Peyer's patch (tissue), 4 donors: ENCODE data around the gene UBIAD1. TPM values are rescaled to one million over a fixed set of nuclear protein-coding genes. Genes with fewer than 3 reads are reported as not detected.

Experiments used
- DNase-seq, 3 donors: peaks; one replicate each; pipeline ENCODE4 v3.0.0-alpha.2; 2017 to 2019
- H3K27ac ChIP-seq, 4 donors: fragments of 200-600 bp; sonication (generic); one replicate each; pipeline ENCODE4 v1.5.1; 2016 to 2019
- H3K27me3 ChIP-seq, 2 donors: fragments of 200-600 bp; sonication (generic); one replicate each; pipeline ENCODE4 v1.5.1; 2019
- H3K36me3 ChIP-seq, 3 donors: fragments of 200-600 bp; sonication (generic); one replicate each; pipeline ENCODE4 v1.5.1; 2016 to 2019
- H3K4me1 ChIP-seq, 4 donors: fragments of 200-600 bp; sonication (generic); one replicate each; pipeline ENCODE4 v1.5.1; 2016 to 2019
- H3K4me3 ChIP-seq, 4 donors: fragments of 200-600 bp; sonication (generic); 1 replicate in 3 of 4; 2 replicates in 1 of 4; pipeline ENCODE4 v1.5.1; 2016 to 2019; ENCODE audit warnings: mild to moderate bottlenecking in 1 of 4
- H3K9me3 ChIP-seq, 4 donors: fragments of 200-600 bp; sonication (generic); one replicate each; pipeline ENCODE4 v1.5.1; 2016 to 2019; ENCODE audit warnings: mild to moderate bottlenecking in 1 of 4
- CTCF ChIP-seq, 6 experiments: fragments of 450-650 bp in 4 of 6; fragments of 200-600 bp in 2 of 6; sonication (generic) in 1 of 6; IDR thresholded peaks; one replicate each; pipeline ENCODE4 v1.5.1; 2017 to 2019; ENCODE audit warnings: antibody characterized with exemption in 6 of 6, mild to moderate bottlenecking in 3 of 6, moderate library complexity in 1 of 6
- POLR2A ChIP-seq, 2 donors: fragments of 450-650 bp; IDR thresholded peaks; one replicate each; pipeline ENCODE4 v1.5.1; 2017; ENCODE audit warnings: antibody characterized with exemption in 2 of 2, mild to moderate bottlenecking in 2 of 2, moderate library complexity in 2 of 2
- total RNA-seq, 4 donors: library from RNA; depleted of rRNA; stranded (reverse); fragments of >200 nt; gene quantifications; one replicate each; pipeline ENCODE4 v1.1.0, GENCODE V29; 2016

UBIAD1 gene
- total RNA-seq, 4 donors from 2014 or later, result 7.5 to 18.2 (median 12.4) TPM

GRCh38 chr1:11308699-11309224 is 35.8 kb downstream of the UBIAD1 start:
- no peak overlapping the region for H3K27ac ChIP-seq
- H3K4me3 ChIP-seq, result no peak overlapping the region
- H3K36me3 ChIP-seq, result no peaks in the 10 kb centered on the region
- TF ChIP-seq POLR2A (IDR thresholded peaks at IDR 0.05) (no peak), CTCF (IDR thresholded peaks at IDR 0.05) (no peak)
- no peaks in the 10 kb centered on the region for H3K27me3 ChIP-seq
- no peaks in the 10 kb centered on the region for H3K9me3 ChIP-seq
- no peaks in the 10 kb centered on the region for H3K4me1 ChIP-seq
- DNase-seq, result no peak

GRCh38 chr1:11309385-11309784 is 36.4 kb downstream of the UBIAD1 start:
- H3K36me3 ChIP-seq, result no peaks in the 10 kb centered on the region
- H3K27ac ChIP-seq, result no peak overlapping the region
- H3K4me3 ChIP-seq, result no peak overlapping the region
- H3K4me1 ChIP-seq, result no peaks in the 10 kb centered on the region
- no peaks in the 10 kb centered on the region for H3K27me3 ChIP-seq
- TF ChIP-seq POLR2A (IDR thresholded peaks at IDR 0.05) (no peak), CTCF (IDR thresholded peaks at IDR 0.05) (no peak)
- DNase-seq, result no peak
- no peaks in the 10 kb centered on the region for H3K9me3 ChIP-seq

GRCh38 chr1:11311816-11312755 is 39.1 kb downstream of the UBIAD1 start:
- Histone ChIP-seq H3K27ac (no peak overlapping the region), H3K4me3 (no peak overlapping the region), H3K27me3 (no peaks in the 10 kb centered on the region), H3K4me1 (no peaks in the 10 kb centered on the region), H3K36me3 (no peaks in the 10 kb centered on the region), H3K9me3 (no peaks in the 10 kb centered on the region)
- TF ChIP-seq CTCF (IDR thresholded peaks at IDR 0.05), result no peak
- TF ChIP-seq POLR2A (IDR thresholded peaks at IDR 0.05), result no peak
- no peak for DNase-seq

- TF ChIP-seq CTCF (IDR thresholded peaks at IDR 0.05) (no peak), POLR2A (IDR thresholded peaks at IDR 0.05) (no peak)
- H3K4me3 ChIP-seq, result no peak overlapping the region
- no peaks in the 10 kb centered on the region for H3K9me3 ChIP-seq
- H3K4me1 ChIP-seq, result no peaks in the 10 kb centered on the region
- H3K27me3 ChIP-seq, result no peaks in the 10 kb centered on the region
- no peak for DNase-seq
- no peaks in the 10 kb centered on the region for H3K36me3 ChIP-seq
- H3K27ac ChIP-seq, result no peak overlapping the region
These were observed 42.0 kb downstream of the UBIAD1 start for GRCh38 chr1:11314959-11315358.

GRCh38 chr1:11316701-11317100 is 43.7 kb downstream of the UBIAD1 start:
- no peak overlapping the region for H3K4me3 ChIP-seq
- TF ChIP-seq CTCF (IDR thresholded peaks at IDR 0.05) (no peak), POLR2A (IDR thresholded peaks at IDR 0.05) (no peak)
- H3K27ac ChIP-seq, result no peak overlapping the region
- no peaks in the 10 kb centered on the region for H3K27me3 ChIP-seq
- no peaks in the 10 kb centered on the region for H3K9me3 ChIP-seq
- H3K36me3 ChIP-seq, result no peaks in the 10 kb centered on the region
- DNase-seq, result no peak
- H3K4me1 ChIP-seq, result no peaks in the 10 kb centered on the region
